ENCODE measurements around the gene MBNL2. TPM values are rescaled to one million over a fixed set of nuclear protein-coding genes. Genes with fewer than 3 reads are reported as not detected.
A peak's percentile ranks its signal among the peaks of the same experiment; 100 is the strongest.

Gene MBNL2
- total RNA-seq, 2 experiments from 2014 or later = 13.4 to 15.5 TPM

DNA sequence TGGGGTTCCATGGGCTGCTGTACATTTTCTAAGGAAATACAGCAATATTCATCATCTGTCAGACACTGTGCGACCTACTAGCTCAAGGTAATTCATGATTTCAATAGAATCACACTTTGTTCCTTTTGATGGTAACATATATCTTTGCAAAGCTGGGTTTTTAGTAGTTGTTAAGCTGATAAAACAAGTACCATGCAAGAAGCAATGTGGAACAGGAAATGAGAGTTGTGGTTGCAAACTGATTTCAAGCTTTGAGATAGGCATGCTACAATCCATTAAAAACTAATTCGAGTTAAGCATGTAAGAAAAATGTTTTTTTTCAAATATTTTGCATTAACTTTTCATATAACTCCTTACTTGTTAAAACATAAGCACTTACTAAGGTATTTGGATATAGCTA, 6.8 kb upstream of the MBNL2 start:
- CTCF ChIA-PET = interaction anchor here (1.5 kb wide), 1 partner anchor 9 kb away, joined by 3 read pairs; no protein-coding TSS in a partner anchor
- H3K36me3 Mint-ChIP-seq (ENCODE audit: low read depth) = no peaks in the 10 kb centered on the region

DNA sequence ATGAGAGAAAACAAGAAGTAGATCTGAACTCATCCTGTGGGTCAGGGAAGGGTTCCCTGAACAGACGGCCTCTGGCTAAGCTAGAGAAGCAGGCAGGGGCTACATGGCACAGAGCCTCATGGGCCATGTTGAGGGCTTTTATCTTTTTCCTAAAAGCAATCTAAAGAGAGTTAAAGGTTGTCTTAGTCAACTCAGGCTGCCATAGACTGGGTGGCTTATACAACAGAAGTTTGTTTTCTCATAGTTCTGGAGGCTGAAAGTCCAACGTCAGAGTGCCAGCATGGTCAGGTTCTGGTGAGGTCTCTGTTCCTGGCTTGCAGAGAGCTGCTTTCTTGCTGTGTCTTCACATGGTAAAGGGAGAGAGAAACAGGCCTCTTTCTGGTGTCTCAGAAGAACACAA, 2.9 kb upstream of the MBNL2 start:
- H3K4me1 Mint-ChIP-seq = peaks cover 38% of the 10 kb centered on the region
- H3K27ac Mint-ChIP-seq = no peak overlapping the region
- no peak overlapping the region for H3K4me3 Mint-ChIP-seq
- DNase-seq = no peak
- no peaks in the 10 kb centered on the region for H3K27me3 Mint-ChIP-seq
- H3K36me3 Mint-ChIP-seq (ENCODE audit: low read depth) = no peaks in the 10 kb centered on the region
- POLR2A ChIA-PET = no interaction called here
- no peaks in the 10 kb centered on the region for H3K9me3 Mint-ChIP-seq
- CTCF ChIA-PET = no interaction called here

More for the DNA sequence above, 6.8 kb upstream of the MBNL2 start:
- H3K9me3 Mint-ChIP-seq = no peaks in the 10 kb centered on the region
- no peaks in the 10 kb centered on the region for H3K27me3 Mint-ChIP-seq
- no peak for DNase-seq
- no peak overlapping the region for H3K27ac Mint-ChIP-seq
- H3K4me3 Mint-ChIP-seq = no peak overlapping the region
- POLR2A ChIA-PET = no interaction called here
- H3K4me1 Mint-ChIP-seq = peaks cover 41% of the 10 kb centered on the region

DNA sequence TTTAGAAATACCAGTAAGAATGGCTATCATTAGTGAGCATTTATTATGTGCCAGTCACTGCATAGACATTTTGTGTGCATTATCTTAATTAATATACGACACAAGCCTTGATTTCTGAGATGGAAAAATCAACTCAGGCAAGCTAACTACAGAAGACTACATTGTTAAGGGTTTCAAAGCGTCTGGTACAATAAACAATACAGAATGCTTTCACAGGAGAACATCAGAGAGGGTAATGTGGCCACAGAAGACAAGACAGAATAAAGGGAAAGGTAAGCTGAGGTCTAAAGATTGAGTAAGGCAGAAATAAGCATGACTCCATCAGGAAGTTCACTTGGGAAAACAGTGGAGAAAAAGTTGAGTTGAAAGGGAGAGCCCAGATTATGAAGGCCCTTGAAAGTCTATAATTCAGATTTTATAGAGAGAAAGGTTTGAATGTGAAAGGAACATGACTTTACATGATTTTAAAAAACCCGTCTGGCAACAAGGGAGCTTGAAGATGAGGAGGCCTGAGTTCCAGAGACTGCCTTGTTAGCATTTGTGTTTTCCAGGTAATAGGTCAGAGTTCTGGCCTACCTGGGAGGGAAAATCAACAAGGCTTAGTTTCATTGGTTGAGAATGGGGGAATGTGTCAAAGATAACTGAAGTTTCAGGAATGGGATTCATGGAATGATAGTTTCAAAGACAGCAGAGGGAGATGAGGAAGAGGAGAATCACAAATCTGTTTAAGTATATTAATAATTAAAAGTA, 1.8 kb upstream of the MBNL2 start:
- Mint-ChIP-seq H3K27ac (no peak overlapping the region), H3K27me3 (no peaks in the 10 kb centered on the region), H3K4me3 (no peak overlapping the region), H3K36me3 (ENCODE audit: low read depth) (no peaks in the 10 kb centered on the region), H3K4me1 (peaks cover 39% of the 10 kb centered on the region), H3K9me3 (no peaks in the 10 kb centered on the region)
- POLR2A ChIA-PET = no interaction called here
- CTCF ChIA-PET = no interaction called here
- no peak for DNase-seq

DNA sequence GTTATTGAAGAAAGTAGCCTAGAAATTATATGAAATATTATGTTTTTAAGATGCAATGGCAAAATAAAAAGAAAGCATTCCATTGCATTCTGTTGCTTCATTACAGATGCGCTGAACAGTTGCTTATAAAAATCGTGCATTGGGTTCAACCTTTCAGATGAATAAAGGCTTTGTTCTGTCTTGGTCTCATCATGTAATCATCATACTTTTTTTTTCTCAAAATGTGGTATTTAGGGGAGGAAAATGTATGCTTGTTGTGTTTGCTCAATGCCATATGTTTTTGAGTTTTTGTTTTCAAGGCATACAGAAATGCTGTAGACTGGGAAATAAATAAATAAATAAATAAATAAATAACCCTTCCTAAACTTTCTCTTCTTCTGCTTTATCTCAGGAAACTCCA, 1.1 kb upstream of the MBNL2 start:
- POLR2A ChIA-PET = no interaction called here
- CTCF ChIA-PET = no interaction called here
- no peak overlapping the region for H3K4me3 Mint-ChIP-seq
- H3K9me3 Mint-ChIP-seq = no peaks in the 10 kb centered on the region
- peaks cover 39% of the 10 kb centered on the region for H3K4me1 Mint-ChIP-seq
- H3K36me3 Mint-ChIP-seq (ENCODE audit: low read depth) = no peaks in the 10 kb centered on the region
- H3K27ac Mint-ChIP-seq = no peak overlapping the region
- no peak for DNase-seq
- no peaks in the 10 kb centered on the region for H3K27me3 Mint-ChIP-seq

DNA sequence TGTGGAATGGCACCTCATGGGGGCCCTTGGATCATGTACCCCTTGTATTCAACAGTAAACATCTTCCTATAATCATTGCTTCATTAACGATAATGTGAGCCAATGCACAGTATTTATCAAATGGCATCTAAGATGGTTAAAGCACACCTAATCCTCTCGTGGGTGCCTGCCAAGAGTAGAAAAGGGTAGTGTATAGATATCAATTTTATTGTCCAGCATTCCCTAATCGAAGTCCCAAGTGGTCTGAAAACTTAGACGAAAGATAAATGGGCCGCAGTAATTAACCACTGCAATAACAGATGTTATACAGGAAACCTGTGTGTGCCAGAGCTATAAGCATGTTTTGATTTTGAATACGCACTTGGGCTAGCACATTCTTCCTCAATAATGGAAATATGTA, 667 bp upstream of the MBNL2 start:
- ChIA-PET CTCF (no interaction called here), POLR2A (interaction anchor here (0.6 kb wide), 1 partner anchor 11 kb away, joined by 5 read pairs; no protein-coding TSS in a partner anchor)
- Mint-ChIP-seq H3K27ac (no peak overlapping the region), H3K9me3 (no peaks in the 10 kb centered on the region), H3K27me3 (no peaks in the 10 kb centered on the region), H3K4me3 (peak overlapping the region; percentile 84), H3K4me1 (peaks cover 42% of the 10 kb centered on the region), H3K36me3 (ENCODE audit: low read depth) (no peaks in the 10 kb centered on the region)
- DNase-seq = no peak

DNA sequence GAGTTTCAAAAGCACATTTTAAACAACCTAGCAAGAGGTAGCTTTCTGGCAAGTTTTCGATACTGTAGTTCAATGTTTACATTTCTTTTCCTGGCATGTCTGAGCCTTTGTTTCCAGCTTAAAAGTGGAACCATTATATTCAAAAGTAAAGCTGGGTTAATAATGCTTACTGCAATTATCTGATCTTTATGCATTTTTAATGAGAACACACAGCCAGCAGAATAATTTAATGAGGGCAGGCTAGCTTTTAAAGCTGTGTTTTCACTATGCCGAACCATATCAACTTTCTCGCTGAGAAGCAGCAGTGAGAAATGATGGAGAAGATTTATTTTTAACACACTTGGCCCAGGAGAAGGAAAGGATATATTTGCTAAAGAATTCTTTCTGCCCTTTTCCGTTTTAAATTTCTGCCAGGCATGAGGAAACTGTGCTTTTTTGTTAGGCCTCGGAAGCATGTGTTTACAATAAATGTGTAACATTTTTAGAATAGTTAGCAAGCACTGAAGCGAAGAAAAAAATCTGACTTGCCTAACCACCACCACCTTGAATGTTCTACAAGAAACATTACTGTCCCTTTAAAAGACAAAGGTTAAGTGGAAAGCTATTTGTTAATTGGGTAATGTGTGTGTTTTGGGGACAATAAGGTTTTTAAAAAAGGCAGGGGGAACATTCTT, 1.0 kb downstream of the MBNL2 start:
- Mint-ChIP-seq H3K27me3 (no peaks in the 10 kb centered on the region), H3K4me1 (peaks cover 58% of the 10 kb centered on the region), H3K9me3 (no peaks in the 10 kb centered on the region), H3K27ac (peak overlapping the region; percentile 86), H3K4me3 (peak overlapping the region; percentile 84), H3K36me3 (ENCODE audit: low read depth) (no peaks in the 10 kb centered on the region)
- ChIA-PET CTCF (interaction anchor here (1.0 to 2.4 kb wide), 5 partner anchors 10 to 112 kb away, joined by 3 to 8 read pairs (median 3); no protein-coding TSS in a partner anchor), POLR2A (interaction anchor here (0.6 to 0.9 kb wide), 3 partner anchors 35 to 211 kb away, joined by 3 to 7 read pairs (median 4); partner anchors contain the start of gene RAP2A)
- no peak for DNase-seq

DNA sequence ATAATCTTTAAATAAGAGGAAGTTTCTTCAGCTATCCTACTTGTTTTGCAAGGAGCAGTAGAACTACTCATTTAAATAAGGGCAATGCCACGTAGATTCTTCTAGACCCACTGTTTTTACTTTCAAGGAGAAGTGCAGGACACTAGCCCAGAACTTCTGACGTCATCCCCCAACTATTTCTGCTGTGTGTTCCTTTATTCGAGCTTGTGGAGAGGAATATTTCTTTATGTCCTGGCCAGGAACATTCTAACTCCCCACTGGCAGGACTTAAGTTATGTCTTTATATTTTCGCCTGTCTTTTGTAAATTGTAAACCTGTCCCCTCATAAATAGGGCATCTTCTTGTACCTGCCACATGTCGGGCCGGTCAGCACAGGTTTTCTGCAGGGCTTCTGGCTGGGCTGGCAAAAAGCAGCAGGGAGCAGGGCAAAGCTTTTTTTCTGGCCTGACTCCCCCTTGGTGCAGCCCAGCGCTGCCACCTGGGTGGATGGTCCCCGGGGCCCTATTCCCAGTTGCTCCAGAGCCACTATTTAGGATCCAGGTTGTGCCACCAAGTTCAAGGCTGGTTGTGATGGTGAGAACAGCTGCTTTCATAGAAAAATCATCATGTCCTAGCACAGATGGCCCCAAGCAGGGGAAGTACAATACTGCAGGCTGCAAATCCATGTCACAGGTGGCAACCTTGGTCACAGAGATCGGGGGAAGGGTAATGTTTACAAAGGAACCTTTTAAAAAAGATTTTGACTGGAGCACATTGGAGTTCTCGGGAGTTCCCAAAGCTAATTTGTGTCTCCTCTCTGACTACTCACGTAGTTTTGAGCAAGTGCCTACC, 1.8 kb downstream of the MBNL2 start:
- no peak for DNase-seq
- ChIA-PET POLR2A (no interaction called here), CTCF (interaction anchor here (1.2 to 2.4 kb wide), 5 partner anchors 9 to 111 kb away, joined by 3 to 8 read pairs (median 4); no protein-coding TSS in a partner anchor)
- no peaks in the 10 kb centered on the region for H3K27me3 Mint-ChIP-seq
- no peaks in the 10 kb centered on the region for H3K36me3 Mint-ChIP-seq (ENCODE audit: low read depth)
- H3K4me3 Mint-ChIP-seq = peak overlapping the region; percentile 84
- H3K27ac Mint-ChIP-seq = peak overlapping the region; percentile 86
- H3K4me1 Mint-ChIP-seq = peaks cover 58% of the 10 kb centered on the region
- H3K9me3 Mint-ChIP-seq = no peaks in the 10 kb centered on the region

DNA sequence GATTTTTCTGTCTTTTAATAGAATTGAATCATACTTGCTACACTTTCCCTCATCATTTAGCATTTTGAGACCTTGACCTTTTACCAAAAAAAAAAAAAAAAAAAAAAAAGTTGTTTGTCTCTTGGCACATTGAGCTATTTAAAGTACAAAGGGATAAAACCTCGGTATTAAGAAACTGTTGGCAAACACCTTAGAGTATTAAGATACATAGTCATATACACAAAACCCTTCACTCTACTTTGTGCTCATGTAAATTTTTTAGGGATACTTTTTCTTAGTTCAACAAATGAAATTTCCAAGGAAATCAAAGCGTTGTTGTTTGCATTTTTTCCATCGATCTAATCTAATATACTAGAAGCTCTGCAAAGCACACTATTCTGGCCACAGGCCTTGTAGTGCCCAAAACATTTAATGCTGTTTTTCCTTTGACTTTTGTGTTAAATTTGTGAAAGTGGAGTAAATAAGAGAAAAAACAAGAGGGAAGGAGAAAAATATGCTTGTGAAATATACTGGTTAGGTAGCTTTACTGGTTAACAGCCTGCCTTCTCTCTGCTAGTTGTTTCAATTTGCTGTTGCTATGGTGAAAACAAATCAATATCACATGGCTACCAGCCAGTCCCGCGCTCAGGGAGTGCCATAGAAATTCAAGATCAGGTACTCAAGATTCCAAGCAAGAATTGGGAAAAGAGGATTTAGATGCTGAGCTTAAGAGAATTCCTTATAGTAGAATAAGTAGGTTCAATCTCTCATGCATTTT, 2.6 kb downstream of the MBNL2 start:
- peak; percentile 38 for DNase-seq
- H3K27ac Mint-ChIP-seq = peak overlapping the region; percentile 86
- no peaks in the 10 kb centered on the region for H3K27me3 Mint-ChIP-seq
- POLR2A ChIA-PET = no interaction called here
- H3K36me3 Mint-ChIP-seq (ENCODE audit: low read depth) = peaks cover 4% of the 10 kb centered on the region
- no peaks in the 10 kb centered on the region for H3K9me3 Mint-ChIP-seq
- H3K4me3 Mint-ChIP-seq = peak overlapping the region; percentile 84
- peaks cover 61% of the 10 kb centered on the region for H3K4me1 Mint-ChIP-seq
- CTCF ChIA-PET = interaction anchor here (0.6 to 1.5 kb wide), 7 partner anchors 10 to 147 kb away, joined by 3 to 5 read pairs (median 3); no protein-coding TSS in a partner anchor

DNA sequence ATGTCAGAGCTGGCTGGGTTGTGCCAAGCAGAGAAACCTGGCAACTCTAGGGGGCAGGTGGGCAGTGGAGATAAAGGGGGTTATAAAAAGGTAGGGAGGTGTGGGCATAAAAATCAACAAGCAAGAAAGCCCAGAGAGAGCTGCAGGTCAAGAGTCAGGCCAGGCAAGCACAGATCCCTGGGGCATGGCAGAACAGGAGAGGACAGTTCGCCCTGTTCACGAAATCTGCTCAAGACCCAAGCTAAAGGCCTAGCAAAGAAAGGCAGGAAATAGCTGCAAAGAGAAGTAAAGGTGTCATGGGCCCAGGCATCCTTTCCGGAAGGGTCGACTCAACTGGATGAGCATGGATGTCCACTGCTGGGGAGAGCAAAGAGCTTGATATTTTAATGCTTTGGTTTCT, 3.4 kb downstream of the MBNL2 start:
- H3K27ac Mint-ChIP-seq = peak overlapping the region; percentile 86
- H3K4me1 Mint-ChIP-seq = peaks cover 61% of the 10 kb centered on the region
- no peaks in the 10 kb centered on the region for H3K9me3 Mint-ChIP-seq
- no peak for DNase-seq
- H3K27me3 Mint-ChIP-seq = no peaks in the 10 kb centered on the region
- ChIA-PET CTCF (interaction anchor here (0.6 to 1.5 kb wide), 5 partner anchors 9 to 676 kb away, joined by 3 to 7 read pairs (median 4); no protein-coding TSS in a partner anchor), POLR2A (no interaction called here)
- peaks cover 4% of the 10 kb centered on the region for H3K36me3 Mint-ChIP-seq (ENCODE audit: low read depth)
- peak overlapping the region; percentile 84 for H3K4me3 Mint-ChIP-seq

DNA sequence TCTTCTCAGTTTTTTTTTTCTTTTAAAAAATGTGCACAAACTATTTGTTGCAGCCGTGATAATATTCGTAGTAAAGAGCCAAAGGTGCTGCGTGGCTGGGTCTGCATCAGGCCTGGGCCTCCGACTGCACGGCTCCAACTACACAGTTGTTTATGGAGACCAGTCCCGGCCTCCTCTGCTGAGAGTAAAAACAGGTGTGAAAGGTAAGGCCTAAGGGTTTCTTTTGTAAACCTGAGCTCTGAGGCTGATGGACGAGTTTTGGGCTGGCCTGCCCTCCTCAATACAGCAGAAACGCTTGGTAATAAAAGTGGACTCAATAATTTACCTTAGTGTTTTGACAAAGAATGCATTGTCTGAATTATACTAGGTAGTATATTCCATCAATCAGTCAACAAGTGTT, 3.9 kb downstream of the MBNL2 start:
- Mint-ChIP-seq H3K27ac (no peak overlapping the region), H3K36me3 (ENCODE audit: low read depth) (peaks cover 4% of the 10 kb centered on the region), H3K4me3 (no peak overlapping the region), H3K4me1 (peaks cover 61% of the 10 kb centered on the region), H3K27me3 (no peaks in the 10 kb centered on the region), H3K9me3 (no peaks in the 10 kb centered on the region)
- no peak for DNase-seq
- POLR2A ChIA-PET = no interaction called here
- CTCF ChIA-PET = interaction anchor here (0.6 to 1.5 kb wide), 4 partner anchors 8 to 676 kb away, joined by 3 to 7 read pairs (median 4); no protein-coding TSS in a partner anchor

DNA sequence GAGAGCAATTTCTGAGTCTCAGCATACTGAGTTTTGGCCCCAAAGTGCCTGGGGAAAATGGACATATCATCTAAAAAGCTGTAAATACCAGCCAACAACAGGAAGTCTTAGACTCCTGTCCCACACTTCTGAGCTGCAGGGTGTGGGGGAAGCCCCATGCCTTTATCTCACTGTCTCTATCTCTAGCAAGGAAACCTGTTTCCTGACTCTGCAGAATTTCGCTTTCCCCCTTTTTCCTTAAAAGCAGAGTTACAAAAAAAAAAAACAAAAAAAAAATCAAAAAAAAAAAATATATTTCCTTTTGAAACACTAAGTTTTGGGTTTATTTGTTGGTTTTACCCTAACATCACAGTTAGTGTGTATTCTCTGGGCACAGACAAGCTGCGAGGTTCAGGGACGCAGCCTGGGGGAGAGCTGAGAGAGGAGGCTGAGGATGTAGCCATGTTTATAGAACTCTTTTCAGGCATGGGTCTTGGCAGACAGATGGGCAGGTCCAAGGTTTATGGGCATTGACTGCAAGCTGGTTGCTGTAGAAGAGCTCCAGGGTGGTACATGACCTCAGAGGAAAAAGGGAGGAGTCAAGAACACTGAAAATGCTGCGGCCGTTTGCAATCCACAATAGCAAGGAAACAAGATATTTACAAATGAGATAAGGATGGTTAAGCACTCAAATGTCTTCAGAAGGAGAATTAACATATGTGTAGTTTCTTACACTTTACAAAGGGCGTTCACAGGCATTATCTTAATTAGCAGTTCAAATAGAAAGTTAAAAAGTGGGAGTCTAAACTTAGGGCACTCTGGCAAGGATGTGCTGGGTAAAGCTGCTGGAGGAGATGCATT, 4.9 kb downstream of the MBNL2 start:
- Mint-ChIP-seq H3K4me3 (peak overlapping the region; percentile 69), H3K4me1 (peaks cover 54% of the 10 kb centered on the region)
- CTCF ChIA-PET = interaction anchor here (0.6 to 3.5 kb wide), 4 partner anchors 14 to 208 kb away, joined by 3 to 13 read pairs (median 4); no protein-coding TSS in a partner anchor

More for the DNA sequence above, 4.9 kb downstream of the MBNL2 start:
- H3K27ac Mint-ChIP-seq = peak overlapping the region; percentile 85
- peaks cover 9% of the 10 kb centered on the region for H3K36me3 Mint-ChIP-seq (ENCODE audit: low read depth)
- peak; percentile 52 for DNase-seq
- H3K27me3 Mint-ChIP-seq = no peaks in the 10 kb centered on the region
- POLR2A ChIA-PET = interaction anchor here (0.7 kb wide), 2 partner anchors 203 to 208 kb away, joined by 3 to 4 read pairs; no protein-coding TSS in a partner anchor
- H3K9me3 Mint-ChIP-seq = no peaks in the 10 kb centered on the region
